Esophagus muscularis mucosa (tissue), 4 donors: Measurements from ENCODE around the gene TIMP2. TPM values are rescaled to one million over a fixed set of nuclear protein-coding genes. Genes with fewer than 3 reads are reported as not detected.
"Not testable (repeated sequence)": the region's sequence is repeated elsewhere in the genome, so short reads cannot be mapped to it uniquely, and the experiment has no call there.

ENCODE experiments used
- DNase-seq: peaks from one replicate; pipeline ENCODE4 v3.0.0-alpha.2; 2017; ENCODE audit errors: extremely low spot score
- H3K27ac ChIP-seq, 4 donors: fragments of 200-600 bp; sonication (generic); replicated peaks in 1 of 4; 1 replicate in 3 of 4; 2 replicates in 1 of 4; pipeline ENCODE4 v1.5.1; 2016 to 2019; ENCODE audit warnings: mild to moderate bottlenecking in 1 of 4
- H3K27me3 ChIP-seq, 4 donors: fragments of 200-600 bp; sonication (generic); one replicate each; pipeline versions ENCODE4 v1.5.1 to v1.6.0; 2016 to 2019
- H3K36me3 ChIP-seq, 4 donors: fragments of 200-600 bp; sonication (generic); one replicate each; pipeline ENCODE4 v1.5.1; 2016 to 2019
- H3K4me1 ChIP-seq, 4 donors: fragments of 200-600 bp; sonication (generic); one replicate each; pipeline ENCODE4 v1.5.1; 2016 to 2019
- H3K4me3 ChIP-seq, 4 donors: fragments of 200-600 bp; sonication (generic); 1 replicate in 2 of 4; 2 replicates in 2 of 4; pipeline ENCODE4 v1.5.1; 2016 to 2019; ENCODE audit warnings: mild to moderate bottlenecking in 4 of 4, moderate library complexity in 1 of 4
- H3K9me3 ChIP-seq, 4 donors: fragments of 200-600 bp; sonication (generic); 1 replicate in 3 of 4; 2 replicates in 1 of 4; pipeline ENCODE4 v1.5.1; 2016 to 2019
- CTCF ChIP-seq, 3 experiments: fragments of 200-600 bp in 2 of 3; fragments of 450-650 bp in 1 of 3; sonication (generic) in 2 of 3; IDR thresholded peaks; one replicate each; pipeline ENCODE4 v1.5.1; 2017 to 2019; ENCODE audit warnings: antibody characterized with exemption in 3 of 3, mild to moderate bottlenecking in 2 of 3, moderate library complexity in 1 of 3
- EP300 ChIP-seq: sonication (generic); formaldehyde crosslinking; IDR thresholded peaks from one replicate; pipeline ENCODE4 v1.6.1; 2017; ENCODE audit warnings: antibody characterized with exemption
- POLR2A ChIP-seq: fragments of 450-650 bp; IDR thresholded peaks from one replicate; pipeline ENCODE4 v1.6.1; 2017; ENCODE audit warnings: antibody characterized with exemption, moderate library complexity, mild to moderate bottlenecking, low read depth
- POLR2AphosphoS5 ChIP-seq, 2 donors: sonication (generic); formaldehyde crosslinking; IDR thresholded peaks; one replicate each; pipeline ENCODE4 v1.6.1; 2017; ENCODE audit warnings: antibody characterized with exemption in 2 of 2
- WGBS: methylation state at CpG from one replicate; pipeline ENCODE4 v1.1.5; 2018; 5-methylcytosine and 5-hydroxymethylcytosine counted together
- intact Hi-C: fragments of 100-400 bp; cut with DNase I; formaldehyde crosslinking; loops from one replicate; pipeline ENCODE4 v1.15.1; 2023
- total RNA-seq, 4 donors: library from RNA; depleted of rRNA; stranded (reverse); fragments of >200 nt; gene quantifications; one replicate each; pipeline versions ENCODE4 v1.1.0 to v1.2.1, GENCODE V29; 2016

Gene TIMP2
- total RNA-seq, 4 donors from 2014 or later, result 177 to 315 (median 229) TPM

- H3K36me3 ChIP-seq, result peaks cover 0 to 9% (median 2%) of the 10 kb centered on the region in 4 donors
- no peak for DNase-seq
- H3K27ac ChIP-seq, result peak overlapping the region; percentile 11 to 25 (median 22)
- WGBS, result 82% methylated on average over 8 of the region's 8 CpGs
- no peak overlapping the region for H3K4me3 ChIP-seq
- TF ChIP-seq CTCF (IDR thresholded peaks at IDR 0.05), result no peak
- TF ChIP-seq POLR2AphosphoS5 (IDR thresholded peaks at IDR 0.05), result no peak
- no peak for TF ChIP-seq EP300
- no peak for TF ChIP-seq POLR2A
- H3K4me1 ChIP-seq, result peaks cover 34 to 98% (median 89%) of the 10 kb centered on the region in 4 donors
- H3K9me3 ChIP-seq, result no peaks in the 10 kb centered on the region
- intact Hi-C loops, result no loop called here
- no peaks in the 10 kb centered on the region for H3K27me3 ChIP-seq
Measured at GRCh38 chr17:78912082-78912481, 13.1 kb downstream of the TIMP2 start.

GRCh38 chr17:78911543-78911942 lies 13.6 kb downstream of the TIMP2 start:
- 80% methylated on average over 7 of the region's 7 CpGs for WGBS
- H3K9me3 ChIP-seq, H3K27me3 ChIP-seq, H3K4me3 ChIP-seq, H3K36me3 ChIP-seq, intact Hi-C loops, DNase-seq: not testable (repeated sequence)
- Histone ChIP-seq H3K27ac (peak overlapping the region in 3 of 4 donors; percentile 11 to 25 (median 23)), H3K4me1 (peaks cover 30 to 98% (median 84%) of the 10 kb centered on the region in 4 donors)

- intact Hi-C loops, result no loop called here
- TF ChIP-seq POLR2AphosphoS5 (IDR thresholded peaks at IDR 0.05) (no peak), EP300 (no peak), POLR2A (no peak), CTCF (IDR thresholded peaks at IDR 0.05) (no peak)
- Histone ChIP-seq H3K27ac (peak overlapping the region; percentile 11 to 23 (median 18)), H3K9me3 (no peaks in the 10 kb centered on the region), H3K4me1 (peaks cover 27 to 98% (median 80%) of the 10 kb centered on the region in 4 donors), H3K4me3 (no peak overlapping the region), H3K36me3 (peaks cover 0 to 9% (median 2%) of the 10 kb centered on the region in 4 donors), H3K27me3 (no peaks in the 10 kb centered on the region)
- no peak for DNase-seq
- WGBS, result 69% methylated on average over 11 of the region's 11 CpGs
Measured at GRCh38 chr17:78910497-78911284, 14.5 kb downstream of the TIMP2 start.

GRCh38 chr17:78908426-78908825 lies 16.8 kb downstream of the TIMP2 start:
- peaks cover 28 to 98% (median 80%) of the 10 kb centered on the region in 4 donors for H3K4me1 ChIP-seq
- no peaks in the 10 kb centered on the region for H3K27me3 ChIP-seq
- TF ChIP-seq POLR2A, result no peak
- no peak for TF ChIP-seq CTCF (IDR thresholded peaks at IDR 0.05)
- no peak for TF ChIP-seq EP300
- TF ChIP-seq POLR2AphosphoS5 (IDR thresholded peaks at IDR 0.05), result no peak
- H3K4me3 ChIP-seq, result no peak overlapping the region
- no peak for DNase-seq
- WGBS, result 52% methylated on average over 4 of the region's 4 CpGs
- peak overlapping the region in 1 of 4 donors; percentile 23 for H3K27ac ChIP-seq
- intact Hi-C loops, result no loop called here
- H3K9me3 ChIP-seq, result no peaks in the 10 kb centered on the region
- peaks cover 0 to 19% (median 7%) of the 10 kb centered on the region in 4 donors for H3K36me3 ChIP-seq

GRCh38 chr17:78905541-78905940 lies 19.6 kb downstream of the TIMP2 start:
- no peak for DNase-seq
- 89% methylated on average over 7 of the region's 7 CpGs for WGBS
- no peak for TF ChIP-seq POLR2A
- intact Hi-C loops, result no loop called here
- Histone ChIP-seq H3K27me3 (no peaks in the 10 kb centered on the region), H3K4me3 (no peak overlapping the region), H3K36me3 (peaks cover 8 to 34% (median 19%) of the 10 kb centered on the region in 4 donors), H3K4me1 (peaks cover 37 to 99% (median 72%) of the 10 kb centered on the region in 4 donors), H3K27ac (no peak overlapping the region), H3K9me3 (no peaks in the 10 kb centered on the region)
